Colonic mucosa (tissue), 4 donors: ENCODE data around the gene NKX2-1. TPM values are rescaled to one million over a fixed set of nuclear protein-coding genes. Genes with fewer than 3 reads are reported as not detected.

Source experiments
- DNase-seq: peaks from one replicate; pipeline ENCODE4 v3.0.0-alpha.2; 2020
- H3K27ac ChIP-seq: fragments of 200-600 bp; one replicate; pipeline ENCODE4 v1.8.0; 2021
- H3K27me3 ChIP-seq: fragments of 200-600 bp; one replicate; pipeline ENCODE4 v1.8.0; 2021
- H3K36me3 ChIP-seq: fragments of 200-600 bp; one replicate; pipeline ENCODE4 v1.8.0; 2021
- H3K4me1 ChIP-seq: fragments of 200-600 bp; one replicate; pipeline ENCODE4 v1.8.0; 2021; ENCODE audit warnings: mild to moderate bottlenecking
- H3K4me3 ChIP-seq: fragments of 200-600 bp; one replicate; pipeline ENCODE4 v1.8.0; 2021
- H3K9ac ChIP-seq, 2 donors: one replicate each; pipeline ENCODE4 v1.7.0; 2013; ENCODE audit warnings: control low read depth in 2 of 2, low read depth in 2 of 2, low read length in 2 of 2
- H3K9me3 ChIP-seq: fragments of 200-600 bp; one replicate; pipeline ENCODE4 v1.8.0; 2021
- intact Hi-C: fragments of 100-400 bp; cut with DNase I; formaldehyde crosslinking; loops from one replicate; pipeline ENCODE4 v1.14.1; 2022
- total RNA-seq, 2 donors: library from RNA; stranded (reverse); fragmentation: NEBNext Ultra II Directional in 1 of 2; extraction: Animal tissue kit (Norgen Biotek cat#: 25700) in 1 of 2; gene quantifications; one replicate each; pipeline ENCODE4 v1.2.1, GENCODE V29; 2021
- TF ChIP-seq, protein P1 (sequence below): fragments of 200-600 bp; IDR thresholded peaks from one replicate; pipeline ENCODE4 v1.8.0; 2022; ENCODE audit warnings: antibody characterized with exemption, mild to moderate bottlenecking
- donor health status: healthy.
- donor health status: DM: no; HTN: no; CAD: no.
- donor health status: DM: no; HTN: no; CAD: no.

Gene NKX2-1
- total RNA-seq, 2 donors from 2014 or later: 0.32 TPM; not detected in 1

DNA sequence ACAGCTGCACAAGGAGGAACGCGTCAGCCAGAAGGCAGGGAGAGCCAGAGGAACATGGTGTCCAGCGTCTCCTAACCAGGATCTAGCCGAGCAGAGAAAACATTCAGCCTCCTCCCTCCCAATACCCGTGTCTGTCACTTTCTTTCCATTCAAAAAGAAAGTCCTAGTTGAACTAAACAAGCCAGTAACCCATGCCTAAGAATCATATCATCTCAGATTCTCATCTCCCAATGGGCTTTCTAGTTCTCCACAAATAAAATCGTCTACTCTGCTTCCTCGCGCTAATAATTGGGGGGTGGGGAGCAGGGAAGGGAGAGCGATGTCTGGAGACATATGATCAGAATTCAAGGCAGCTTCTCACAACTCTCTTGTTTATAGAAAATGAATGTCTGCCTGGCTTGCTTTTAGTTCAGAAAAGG lies 7.4 kb downstream of the NKX2-1 start:
- no peaks in the 10 kb centered on the region for H3K9me3 ChIP-seq
- no peak overlapping the region for H3K27ac ChIP-seq
- DNase-seq: no peak
- no peaks in the 10 kb centered on the region for H3K4me1 ChIP-seq
- no peak overlapping the region for H3K9ac ChIP-seq
- intact Hi-C loops: no loop called here
- TF ChIP-seq, protein P1, sequence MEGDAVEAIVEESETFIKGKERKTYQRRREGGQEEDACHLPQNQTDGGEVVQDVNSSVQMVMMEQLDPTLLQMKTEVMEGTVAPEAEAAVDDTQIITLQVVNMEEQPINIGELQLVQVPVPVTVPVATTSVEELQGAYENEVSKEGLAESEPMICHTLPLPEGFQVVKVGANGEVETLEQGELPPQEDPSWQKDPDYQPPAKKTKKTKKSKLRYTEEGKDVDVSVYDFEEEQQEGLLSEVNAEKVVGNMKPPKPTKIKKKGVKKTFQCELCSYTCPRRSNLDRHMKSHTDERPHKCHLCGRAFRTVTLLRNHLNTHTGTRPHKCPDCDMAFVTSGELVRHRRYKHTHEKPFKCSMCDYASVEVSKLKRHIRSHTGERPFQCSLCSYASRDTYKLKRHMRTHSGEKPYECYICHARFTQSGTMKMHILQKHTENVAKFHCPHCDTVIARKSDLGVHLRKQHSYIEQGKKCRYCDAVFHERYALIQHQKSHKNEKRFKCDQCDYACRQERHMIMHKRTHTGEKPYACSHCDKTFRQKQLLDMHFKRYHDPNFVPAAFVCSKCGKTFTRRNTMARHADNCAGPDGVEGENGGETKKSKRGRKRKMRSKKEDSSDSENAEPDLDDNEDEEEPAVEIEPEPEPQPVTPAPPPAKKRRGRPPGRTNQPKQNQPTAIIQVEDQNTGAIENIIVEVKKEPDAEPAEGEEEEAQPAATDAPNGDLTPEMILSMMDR: no peak
- peaks cover 96% of the 10 kb centered on the region for H3K27me3 ChIP-seq
- no peak overlapping the region for H3K4me3 ChIP-seq
- no peaks in the 10 kb centered on the region for H3K36me3 ChIP-seq

GRCh38 chr14:36511981-36512584 lies 7.9 kb downstream of the NKX2-1 start:
- no peak overlapping the region for H3K9ac ChIP-seq
- H3K36me3 ChIP-seq: no peaks in the 10 kb centered on the region
- H3K27ac ChIP-seq: no peak overlapping the region
- TF ChIP-seq, protein P1: no peak
- H3K27me3 ChIP-seq: peaks cover 96% of the 10 kb centered on the region
- H3K9me3 ChIP-seq: no peaks in the 10 kb centered on the region
- intact Hi-C loops: no loop called here
- no peak overlapping the region for H3K4me3 ChIP-seq
- no peak for DNase-seq
- H3K4me1 ChIP-seq: no peaks in the 10 kb centered on the region

GRCh38 chr14:36510874-36511273 lies 9.2 kb downstream of the NKX2-1 start:
- Histone ChIP-seq H3K36me3 (no peaks in the 10 kb centered on the region), H3K4me3 (no peak overlapping the region), H3K27ac (no peak overlapping the region), H3K27me3 (peaks cover 96% of the 10 kb centered on the region), H3K9ac (no peak overlapping the region), H3K9me3 (no peaks in the 10 kb centered on the region), H3K4me1 (no peaks in the 10 kb centered on the region)
- intact Hi-C loops: no loop called here
- TF ChIP-seq, protein P1: no peak
- DNase-seq: no peak

DNA sequence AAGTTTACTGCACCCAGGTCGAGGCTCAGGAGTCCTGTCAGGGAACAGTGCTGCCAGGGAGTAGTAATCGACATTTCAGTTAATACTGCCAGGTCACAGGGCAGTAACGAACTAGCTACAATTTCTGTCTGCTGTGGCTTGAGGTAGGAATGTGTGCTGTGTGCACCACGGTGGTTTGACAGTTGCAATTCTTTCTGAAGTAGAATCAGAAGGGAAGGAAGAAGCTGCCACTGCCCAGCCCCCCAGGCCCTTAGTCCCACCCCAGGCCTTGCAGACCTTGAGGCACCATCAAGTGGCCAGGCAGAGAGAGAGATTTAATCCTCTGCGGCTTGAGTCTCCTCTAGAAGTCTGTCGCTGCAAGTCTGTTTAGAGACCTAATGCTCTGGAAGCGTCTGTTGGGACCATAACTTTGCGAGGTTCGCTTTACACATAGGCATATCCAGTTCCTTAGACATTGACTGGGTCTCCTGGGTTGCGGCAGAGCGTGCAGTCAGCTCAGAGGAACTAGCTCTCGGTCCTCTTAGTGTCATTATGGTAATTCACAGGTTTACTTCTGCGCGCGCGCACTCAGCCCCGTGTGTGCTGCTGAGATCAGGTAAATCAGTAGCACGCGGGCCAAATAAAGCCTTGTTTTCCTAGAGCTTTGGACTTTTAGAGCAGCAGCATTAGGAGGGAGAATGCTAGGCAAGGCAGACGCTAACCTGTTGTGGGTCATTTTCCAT lies 9.8 kb downstream of the NKX2-1 start:
- H3K9me3 ChIP-seq: no peaks in the 10 kb centered on the region
- no peak for DNase-seq
- intact Hi-C loops: no loop called here
- H3K9ac ChIP-seq: no peak overlapping the region
- H3K36me3 ChIP-seq: no peaks in the 10 kb centered on the region
- H3K27me3 ChIP-seq: peaks cover 96% of the 10 kb centered on the region
- H3K27ac ChIP-seq: no peak overlapping the region
- no peaks in the 10 kb centered on the region for H3K4me1 ChIP-seq
- no peak overlapping the region for H3K4me3 ChIP-seq
- TF ChIP-seq, protein P1: no peak

GRCh38 chr14:36509069-36509917 lies 10.7 kb downstream of the NKX2-1 start:
- intact Hi-C loops: no loop called here

More at GRCh38 chr14:36509069-36509917, 10.7 kb downstream of the NKX2-1 start:
- DNase-seq: no peak
- Histone ChIP-seq H3K4me3 (no peak overlapping the region), H3K27ac (no peak overlapping the region), H3K9ac (no peak overlapping the region), H3K36me3 (no peaks in the 10 kb centered on the region), H3K27me3 (peaks cover 95% of the 10 kb centered on the region), H3K4me1 (no peaks in the 10 kb centered on the region), H3K9me3 (no peaks in the 10 kb centered on the region)
- TF ChIP-seq, protein P1: no peak
